ENCODE data around the gene RASGEF1B.

- TF ChIP-seq CTCF (IDR thresholded peaks at IDR 0.05) (no peak), RELA (CRISPR knock-in tag; IDR thresholded peaks at IDR 0.05; ENCODE audit: borderline replicate concordance) (no peak), NR1H2 (CRISPR knock-in tag; IDR thresholded peaks at IDR 0.05) (no peak), STAT6 (CRISPR knock-in tag; conservative IDR thresholded peaks at IDR 0.05; ENCODE audit: low read depth) (no peak), ZNF416 (CRISPR knock-in tag; IDR thresholded peaks at IDR 0.05) (no peak), ELF4 (CRISPR knock-in tag; IDR thresholded peaks at IDR 0.05; ENCODE audit: low read depth) (no peak), USF2 (CRISPR knock-in tag; IDR thresholded peaks at IDR 0.05) (no peak), TP53 (CRISPR knock-in tag; IDR thresholded peaks at IDR 0.05) (no peak), SOX15 (CRISPR knock-in tag; IDR thresholded peaks at IDR 0.05) (no peak), IRF1 (CRISPR knock-in tag; IDR thresholded peaks at IDR 0.05) (no peak), ZNF138 (CRISPR knock-in tag; conservative IDR thresholded peaks at IDR 0.05) (no peak), IRF2 (CRISPR knock-in tag; IDR thresholded peaks at IDR 0.05; ENCODE audit: borderline replicate concordance, low read depth) (no peak), NR3C1 (CRISPR knock-in tag; conservative IDR thresholded peaks at IDR 0.05; ENCODE audit: low read depth) (no peak), ATF3 (CRISPR knock-in tag; conservative IDR thresholded peaks at IDR 0.05) (no peak)
Measured at GRCh38 chr4:81498551-81499099, 26.9 kb upstream of the RASGEF1B start.

All from WTC11 (cell line).